HCEC 1CT (cell line): ENCODE measurements around the gene PTPRA.

Experiments
- DNase-seq: peaks from one replicate; pipeline ENCODE4 v3.0.0-alpha.2; 2017

Gene PTPRA

DNA sequence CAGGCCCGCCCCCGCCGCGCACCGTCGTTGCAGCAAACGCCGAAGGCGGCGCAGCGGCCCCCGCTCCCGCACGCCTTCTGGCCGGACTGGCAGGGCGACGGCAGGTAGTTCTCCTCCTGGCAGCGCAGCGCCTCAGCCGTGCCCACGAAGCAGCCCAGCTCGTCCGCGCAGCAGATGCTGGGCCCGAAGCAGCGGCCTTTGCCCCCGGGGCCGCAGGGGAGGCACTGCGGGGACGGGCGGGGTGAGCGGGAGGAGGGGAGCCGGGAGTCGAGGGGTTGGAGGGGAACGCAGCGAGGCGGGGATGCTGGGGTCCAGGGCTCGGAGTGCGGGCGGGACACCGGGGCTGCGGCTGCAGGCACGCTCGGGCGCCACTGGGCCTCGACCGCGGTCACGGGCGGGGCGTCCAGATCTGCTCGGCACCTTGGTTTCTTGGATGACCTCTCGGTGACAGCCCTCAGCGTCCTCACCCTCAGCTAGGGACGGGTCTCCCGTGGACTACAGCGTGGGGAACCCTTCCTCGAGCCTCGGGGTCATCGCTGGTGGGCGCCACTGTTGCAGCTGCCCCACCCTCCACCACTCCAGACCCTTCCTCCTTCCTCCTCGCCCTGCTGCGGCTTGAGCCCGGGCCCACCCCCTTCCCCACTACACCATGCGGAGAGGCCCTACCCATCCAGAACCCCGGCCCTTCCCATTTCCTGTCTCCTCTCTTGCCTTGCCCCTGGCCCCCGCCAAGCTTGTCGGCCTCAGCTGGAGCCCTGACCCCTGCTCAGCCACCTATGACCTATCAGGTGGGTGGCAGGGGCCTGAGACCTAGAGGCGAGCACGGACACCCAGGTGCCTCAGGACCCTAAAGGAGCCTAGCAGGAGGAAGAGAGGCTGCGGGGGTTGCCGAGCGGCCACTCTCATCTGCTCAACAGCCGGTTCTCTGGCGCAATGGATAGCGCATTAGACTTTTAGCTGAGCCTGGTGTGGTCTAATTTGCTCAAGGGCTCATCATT is 210.0 kb downstream of the PTPRA start:
- no peak for DNase-seq

DNA sequence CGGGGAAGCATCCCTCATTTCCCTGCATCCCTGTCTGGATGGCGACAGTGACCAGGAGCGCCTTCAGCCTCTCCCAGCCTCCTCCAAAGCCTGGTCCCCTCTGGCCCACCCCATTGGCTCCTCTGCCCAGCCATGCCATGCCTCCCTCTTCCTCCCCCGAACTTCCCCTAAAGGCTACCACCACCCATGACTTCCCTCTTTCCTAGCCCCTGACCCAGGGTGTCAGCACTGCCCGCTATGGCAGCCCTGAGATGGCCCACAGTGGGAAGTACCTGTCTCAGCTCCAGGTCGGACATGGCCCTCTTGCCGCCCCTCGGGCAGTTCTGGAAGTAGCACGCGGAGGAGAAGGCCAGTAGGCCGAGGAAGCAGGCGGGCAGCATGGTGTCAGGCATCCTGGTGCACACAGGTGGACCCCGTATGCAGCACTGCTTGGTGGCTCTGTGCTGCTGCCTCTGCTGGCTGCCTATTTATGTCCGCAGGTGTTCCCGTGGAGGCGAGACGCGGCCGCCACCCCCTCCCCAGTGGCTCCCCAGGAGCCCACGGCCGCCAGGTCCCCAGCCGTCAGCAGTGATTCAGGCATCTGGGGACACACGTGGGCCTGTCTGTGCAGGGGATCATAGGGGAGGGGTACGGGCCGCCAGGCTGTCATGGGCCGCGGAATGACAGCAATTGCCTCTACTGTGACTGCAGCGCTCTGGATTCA is 211.2 kb downstream of the PTPRA start, which contains the start of gene AVP:
Gene AVP (minus strand): TSS at position 442 of the 703 bp plus-strand sequence. CDS start 50 bp downstream, at position 392.
- no peak for DNase-seq

DNA sequence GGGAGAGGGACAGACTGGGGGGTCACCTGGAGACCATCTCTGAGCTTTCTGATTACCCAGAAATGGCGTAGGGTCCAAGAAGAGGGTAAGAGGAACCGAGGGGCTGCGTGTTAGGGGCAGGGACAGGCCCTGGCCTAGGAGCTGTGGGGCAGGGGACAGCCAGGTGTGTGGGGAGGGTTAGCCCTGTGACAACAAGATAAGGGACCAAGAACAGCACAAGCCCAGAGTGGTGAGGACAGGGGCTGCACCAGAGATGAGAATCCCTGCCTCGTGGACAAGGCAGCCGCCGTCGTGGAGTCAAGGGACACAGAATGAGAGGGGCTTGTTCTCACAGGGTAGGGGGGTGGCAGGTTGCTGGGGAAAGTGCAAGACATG is 211.7 kb downstream of the PTPRA start:
- no peak for DNase-seq

DNA sequence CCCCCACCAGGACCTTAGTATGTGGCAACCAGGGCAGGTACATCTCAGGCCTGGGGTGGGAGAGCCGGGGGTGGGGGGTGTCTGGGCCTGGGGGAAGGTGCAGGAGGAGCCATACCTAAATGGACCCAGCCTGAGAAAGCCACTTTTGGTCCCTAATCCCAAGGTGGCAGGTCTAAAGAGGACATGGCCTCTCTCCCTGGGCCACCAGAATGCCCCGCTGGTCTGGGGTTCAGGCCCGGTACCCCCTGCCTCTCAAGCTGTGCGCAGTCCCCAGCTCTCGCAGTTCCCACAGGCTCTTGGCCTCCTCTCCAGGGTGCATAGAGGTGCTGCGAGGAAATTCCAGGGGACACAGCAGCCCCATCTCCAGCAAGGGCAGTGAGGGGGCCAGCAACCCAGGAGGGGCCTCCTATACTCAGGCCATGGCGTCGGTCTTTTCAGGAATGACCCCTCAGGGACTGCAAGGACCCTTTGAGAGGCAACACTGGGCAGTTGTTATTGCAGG is 212.3 kb downstream of the PTPRA start:
- no peak for DNase-seq

DNA sequence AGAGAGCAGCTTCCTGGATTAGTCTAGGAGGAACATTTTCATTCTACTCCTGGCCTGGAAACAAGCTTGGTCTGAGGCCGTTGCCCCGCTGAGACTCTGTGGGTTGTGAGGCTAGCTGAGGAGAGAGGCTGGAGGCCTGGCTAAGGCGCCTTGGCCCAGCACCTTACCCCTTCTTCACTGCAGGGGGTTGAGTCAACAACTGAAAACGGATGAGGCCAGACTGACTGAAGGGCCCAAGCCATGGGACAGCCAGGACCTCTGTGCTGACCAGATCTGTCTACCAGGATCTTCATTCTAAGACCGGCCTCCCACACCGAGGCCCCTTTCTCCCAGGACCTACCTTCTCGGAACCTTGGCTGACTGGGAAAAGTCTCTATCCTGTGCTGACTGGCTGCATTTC is 214.8 kb downstream of the PTPRA start:
- DNase-seq = no peak
